Omental fat pad (tissue), 4 donors: ENCODE measurements around the gene TECPR2. TPM values are rescaled to one million over a fixed set of nuclear protein-coding genes. Genes with fewer than 3 reads are reported as not detected.
"Not testable (repeated sequence)": the region's sequence is repeated elsewhere in the genome, so short reads cannot be mapped to it uniquely, and the experiment has no call there.

Experiments
- ATAC-seq: fragments of 150-250 bp; one replicate; pipeline ENCODE4 v1.9.1; 2016; ENCODE audit warnings: mild to moderate bottlenecking, moderate library complexity; ENCODE audit not compliant: low FRiP score
- DNase-seq: peaks from one replicate; pipeline ENCODE4 v3.0.0-alpha.2; 2019; ENCODE audit warnings: low spot score
- CTCF ChIP-seq, 3 donors: fragments of 450-650 bp; IDR thresholded peaks; one replicate each; pipeline ENCODE4 v1.5.1; 2016 to 2017; ENCODE audit warnings: antibody characterized with exemption in 3 of 3, mild to moderate bottlenecking in 3 of 3, moderate library complexity in 2 of 3
- total RNA-seq, 4 donors: library from RNA; depleted of rRNA; stranded (reverse); fragments of >200 nt; gene quantifications; one replicate each; pipeline ENCODE4 v1.1.0, GENCODE V29; 2016

Gene TECPR2
- total RNA-seq, 4 donors from 2014 or later, result 12.7 to 46.0 (median 17.9) TPM

DNA sequence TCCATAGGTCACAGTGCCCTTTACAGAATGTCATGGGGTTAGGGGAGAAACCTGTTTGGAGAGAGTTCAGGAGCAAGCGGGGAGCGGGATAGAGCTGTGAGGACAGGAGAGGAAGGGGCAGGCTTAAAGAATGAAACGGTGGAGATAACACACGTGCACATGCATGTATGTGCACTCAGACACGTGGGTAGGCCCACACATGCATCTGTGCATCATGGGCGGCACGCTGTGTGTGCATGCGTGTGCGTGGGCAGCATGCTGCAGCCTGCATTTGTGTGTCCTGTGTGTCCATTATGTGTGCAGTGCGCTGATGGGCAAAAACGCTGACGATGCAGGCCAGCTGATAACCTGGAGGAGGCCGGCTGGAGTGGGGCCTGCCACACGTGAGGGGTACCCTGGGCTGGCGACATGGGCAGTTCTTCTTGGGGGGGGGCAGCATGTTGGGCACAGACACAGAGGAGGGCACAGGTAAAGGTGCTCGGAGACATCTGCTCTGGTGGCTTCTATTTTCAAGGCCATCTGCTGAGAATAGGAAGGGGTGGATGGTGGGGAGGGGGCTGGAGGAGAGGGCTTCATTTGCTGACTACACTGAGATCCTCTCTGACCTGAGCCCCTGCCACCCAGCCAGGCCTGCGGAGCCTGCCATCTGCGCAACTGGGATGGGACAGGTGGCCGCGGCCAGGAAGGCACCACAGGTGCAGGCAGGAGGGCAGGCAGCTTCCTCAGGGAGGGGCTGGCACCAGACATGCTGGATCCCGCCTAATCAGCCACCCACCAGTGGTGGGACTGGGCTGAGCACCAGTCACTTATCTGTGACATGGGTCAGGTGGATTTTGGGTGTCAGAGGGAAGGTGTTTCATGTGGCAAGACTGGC is 151.4 kb downstream of the TECPR2 start:
- ATAC-seq (no peak), DNase-seq (no peak)
- no peak for TF ChIP-seq CTCF (IDR thresholded peaks at IDR 0.05)

- no peak for ATAC-seq
Observed at GRCh38 chr14:102514987-102515733, 152.4 kb downstream of the TECPR2 start.

GRCh38 chr14:102516531-102517391 is 154.0 kb downstream of the TECPR2 start:
- DNase-seq, result no peak
- peak; percentile 73 for ATAC-seq
- peak in 2 of 3 donors; percentile 96 for TF ChIP-seq CTCF (IDR thresholded peaks at IDR 0.05)

More at GRCh38 chr14:102514987-102515733, 152.4 kb downstream of the TECPR2 start:
- TF ChIP-seq CTCF (IDR thresholded peaks at IDR 0.05), result no peak
- DNase-seq, result no peak

DNA sequence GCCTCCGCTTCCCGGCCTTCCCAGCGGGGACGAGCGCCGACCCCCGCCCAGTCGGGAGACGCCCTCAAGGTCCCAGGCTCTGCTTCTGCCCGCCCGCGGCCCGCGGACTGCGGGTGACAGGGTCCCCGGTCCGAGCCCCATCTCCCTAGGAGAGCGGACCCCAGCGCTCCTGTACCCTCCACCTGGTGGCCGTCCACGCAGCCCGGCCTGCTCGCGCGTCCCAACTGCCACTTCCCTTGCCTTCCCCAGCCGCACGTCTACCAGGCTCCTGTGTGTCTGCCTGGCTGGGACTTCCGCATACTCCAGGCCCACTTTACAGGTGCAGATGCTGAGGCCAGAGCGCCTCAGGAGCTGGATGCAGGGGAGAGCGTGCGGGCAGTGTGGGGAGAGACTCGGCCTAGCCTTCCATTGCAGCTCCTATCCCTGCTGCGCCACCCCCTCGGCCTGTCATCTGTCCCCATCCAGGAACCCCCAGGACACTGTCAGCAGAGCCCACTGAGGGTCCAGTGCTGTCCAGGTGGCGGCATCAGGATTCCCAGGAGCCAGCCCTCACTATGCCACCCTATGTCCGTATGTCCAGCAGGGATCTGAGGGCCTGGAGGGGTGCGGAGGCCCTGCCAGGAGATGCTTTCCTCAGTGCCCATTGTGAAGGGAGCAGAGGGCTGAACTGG is 154.8 kb downstream of the TECPR2 start:
- ATAC-seq, result peak; percentile 16
- DNase-seq, result no peak
- no peak for TF ChIP-seq CTCF (IDR thresholded peaks at IDR 0.05)

GRCh38 chr14:102518063-102518648 is 155.4 kb downstream of the TECPR2 start:
- ATAC-seq (no peak), DNase-seq (no peak)
- no peak for TF ChIP-seq CTCF (IDR thresholded peaks at IDR 0.05)

DNA sequence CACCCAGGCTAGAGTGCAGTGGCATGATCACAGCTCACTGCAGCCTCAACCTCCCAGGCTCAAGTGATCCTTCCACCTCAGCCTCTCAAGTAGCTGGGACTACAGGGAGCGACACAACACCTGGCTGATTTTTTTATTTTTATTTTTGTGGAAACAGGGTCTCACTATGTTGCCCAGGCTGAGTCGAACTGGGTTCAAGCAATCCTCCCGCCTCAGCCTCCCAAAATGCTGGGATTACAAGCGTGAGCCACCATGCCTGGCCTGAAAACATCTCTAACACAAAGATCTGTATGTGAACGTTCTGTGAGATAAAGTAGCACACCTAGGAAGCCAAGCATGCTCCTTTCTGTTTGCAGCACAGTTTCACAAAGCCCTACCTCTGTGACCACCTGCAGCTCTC is 157.0 kb downstream of the TECPR2 start:
- ATAC-seq, DNase-seq: not testable (repeated sequence)
